GM18499 (cell line): ENCODE results near the gene C19orf18.
"Not testable (repeated sequence)": the region's sequence is repeated elsewhere in the genome, so short reads cannot be mapped to it uniquely, and the experiment has no call there.

Experiments
- ATAC-seq: cut with Tn5 transposase; IDR thresholded peaks from one replicate; pipeline ENCODE4 v1.9.1; 2021; ENCODE audit warnings: moderate number of reproducible peaks; ENCODE audit not compliant: insufficient read depth, unreplicated experiment

The C19orf18 gene

DNA sequence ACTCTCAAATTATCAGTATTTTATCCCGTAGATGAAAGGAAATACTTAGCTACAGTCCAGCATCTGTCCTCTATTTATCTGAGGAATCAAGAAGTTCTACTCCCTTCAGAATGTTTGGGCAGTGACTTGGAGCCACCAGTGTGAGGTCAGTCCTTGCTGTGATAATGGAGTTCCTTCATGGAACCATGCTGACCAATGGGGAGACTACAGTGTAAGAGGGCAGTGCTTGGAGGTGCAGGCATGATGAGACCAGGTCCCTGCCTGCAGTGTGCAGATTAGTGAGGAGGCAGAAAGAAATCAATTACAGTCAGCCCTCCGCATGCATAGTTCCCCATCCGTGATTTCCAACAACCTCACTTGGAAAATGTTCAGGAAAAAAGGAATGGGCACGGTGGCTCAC lies at the start of gene C19orf18:
C19orf18 (minus strand) TSS at position 101 of the 400 bp plus-strand sequence. CDS start 102 bp downstream, outside the sequence.
- ATAC-seq = no peak

DNA sequence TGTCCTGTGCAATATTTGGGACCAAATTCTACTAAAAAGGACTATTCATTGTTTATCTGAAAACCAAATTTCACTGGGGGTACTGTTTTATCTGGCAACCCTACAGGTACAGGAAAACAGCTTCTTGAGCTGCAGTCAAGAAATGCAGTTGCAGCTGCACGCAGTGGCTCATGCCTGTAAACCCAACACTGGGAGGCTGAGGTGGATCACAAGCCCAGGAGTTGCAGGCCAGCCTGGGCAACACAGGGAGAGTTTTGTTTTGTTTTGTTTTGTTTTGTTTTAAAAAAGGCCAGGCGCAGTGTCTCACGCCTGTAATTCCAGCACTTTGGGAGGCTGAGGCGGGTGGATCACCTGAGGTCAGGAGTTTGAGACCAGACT lies 47.9 kb upstream of the C19orf18 start:
- no peak for ATAC-seq

DNA sequence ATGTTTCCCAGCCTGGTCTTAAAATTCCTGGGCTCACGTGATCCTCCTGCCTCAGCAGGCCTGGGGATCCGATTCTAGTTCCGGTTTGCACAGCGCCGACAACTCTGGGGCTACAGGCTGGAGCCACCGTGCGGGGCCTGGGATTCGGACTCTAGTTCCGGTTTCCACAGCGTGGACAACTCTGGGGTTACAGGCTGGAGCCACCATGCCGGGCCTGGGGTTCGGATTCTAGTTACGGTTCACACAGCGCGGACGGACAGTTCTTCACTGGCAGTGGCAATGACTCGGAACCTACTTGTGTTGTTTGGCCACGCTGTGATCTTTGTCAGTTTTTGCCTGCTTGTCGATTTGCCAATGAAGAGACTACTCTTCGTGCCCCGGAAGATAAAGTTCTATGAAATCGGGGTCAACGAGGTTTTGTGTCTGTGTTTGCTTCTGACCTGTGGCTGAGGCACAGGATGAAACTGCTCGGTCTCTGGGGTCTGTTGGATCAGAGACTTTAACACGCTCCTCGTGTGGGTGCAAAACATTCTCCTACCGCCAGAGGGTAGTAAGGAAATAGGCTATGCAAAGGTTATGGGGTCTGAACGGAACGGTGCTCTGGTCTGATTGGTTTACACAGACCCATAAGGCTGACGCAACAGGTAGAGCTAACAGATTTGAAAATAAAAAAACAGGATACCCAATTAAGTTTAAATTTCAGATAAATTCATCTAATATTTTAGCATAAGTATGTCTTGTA lies 47.4 kb upstream of the C19orf18 start:
- no peak for ATAC-seq

DNA sequence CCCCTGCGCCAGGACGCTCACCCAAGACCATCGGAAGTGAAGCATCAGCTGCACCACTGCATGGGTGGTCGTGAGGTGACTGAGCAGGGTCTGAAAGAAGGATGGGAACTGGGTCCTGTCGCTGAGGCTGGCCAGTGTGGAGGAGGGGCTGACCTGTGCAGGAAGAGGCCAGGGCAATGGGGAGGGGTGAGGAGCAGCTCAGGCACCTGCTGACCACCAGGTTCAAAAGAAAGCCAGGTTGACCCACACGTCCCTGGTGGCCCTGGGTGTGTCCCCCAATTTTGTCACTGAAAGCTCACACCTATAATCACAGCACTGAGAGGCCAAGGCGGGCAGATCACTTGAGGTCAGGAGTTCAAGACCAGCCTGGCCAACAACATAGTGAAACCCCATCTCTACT lies 45.8 kb upstream of the C19orf18 start:
- ATAC-seq = no peak

DNA sequence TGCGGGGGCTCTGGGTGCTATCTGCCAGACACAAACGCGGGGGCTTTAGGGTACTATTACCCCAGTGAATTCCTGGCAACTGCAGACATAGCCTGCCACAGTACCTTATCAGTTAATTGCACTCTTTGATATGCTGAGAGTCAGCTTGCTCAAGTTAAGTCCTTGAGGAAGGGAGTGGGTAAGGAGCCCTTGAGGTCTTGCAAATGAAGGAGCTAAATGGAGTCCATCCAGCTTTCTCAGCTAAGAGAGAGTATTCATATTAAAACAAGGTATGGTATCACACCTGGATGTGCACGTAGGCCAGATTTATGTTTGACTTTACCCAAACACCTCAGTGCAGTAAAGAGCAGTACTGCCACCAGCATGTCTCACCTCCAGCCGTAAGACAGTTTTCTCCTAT lies 39.8 kb upstream of the C19orf18 start:
- no peak for ATAC-seq

DNA sequence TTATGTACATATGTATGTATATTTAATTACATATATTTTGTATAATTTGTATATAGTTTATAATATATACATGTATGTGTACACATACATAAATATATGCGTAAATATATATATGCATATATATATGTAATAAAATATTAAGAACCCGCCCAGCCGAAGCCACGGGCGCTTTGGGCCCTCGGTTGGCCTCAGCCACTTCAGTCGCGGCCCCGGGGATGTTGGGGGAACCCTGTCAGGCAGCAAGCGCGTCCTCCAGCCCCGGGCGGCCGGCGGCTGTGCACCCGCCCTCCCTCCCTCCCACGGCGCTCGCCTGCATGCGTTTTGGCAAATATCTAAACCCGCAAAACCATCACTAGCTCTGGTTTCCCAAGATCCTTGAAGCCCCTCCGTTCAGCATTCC lies 36.2 kb upstream of the C19orf18 start:
- ATAC-seq = no peak

DNA sequence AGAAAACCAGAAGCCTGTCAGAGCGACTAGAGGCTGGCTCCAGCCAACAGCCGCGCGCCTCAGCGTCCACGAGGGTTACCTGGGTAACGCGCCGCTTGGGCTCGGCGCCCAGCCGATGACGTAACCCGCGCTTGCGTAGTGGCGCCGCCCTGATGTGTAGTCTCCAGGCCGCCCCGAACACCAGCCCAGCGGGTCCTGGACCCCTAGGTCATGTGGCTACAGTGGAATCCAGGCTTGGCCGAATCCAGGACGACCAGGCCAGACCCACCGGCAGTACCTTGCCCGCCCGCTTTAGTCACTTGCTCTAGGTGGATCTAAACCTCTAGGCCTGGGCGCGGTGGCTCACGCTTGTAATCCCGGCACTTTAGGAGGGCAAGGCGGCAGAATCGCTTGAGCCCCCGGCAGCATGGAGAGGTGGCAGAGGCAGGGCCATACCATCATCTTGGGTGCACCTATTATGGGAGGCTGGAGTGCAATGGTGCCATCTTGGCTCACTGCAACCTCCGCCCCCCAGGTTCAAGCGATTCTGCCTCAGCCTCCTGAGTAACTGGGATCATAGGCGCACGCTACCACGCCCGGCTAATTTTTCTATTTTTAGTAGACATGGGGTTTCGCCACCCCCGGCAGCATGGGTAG lies 35.5 kb upstream of the C19orf18 start:
- ATAC-seq = no peak

DNA sequence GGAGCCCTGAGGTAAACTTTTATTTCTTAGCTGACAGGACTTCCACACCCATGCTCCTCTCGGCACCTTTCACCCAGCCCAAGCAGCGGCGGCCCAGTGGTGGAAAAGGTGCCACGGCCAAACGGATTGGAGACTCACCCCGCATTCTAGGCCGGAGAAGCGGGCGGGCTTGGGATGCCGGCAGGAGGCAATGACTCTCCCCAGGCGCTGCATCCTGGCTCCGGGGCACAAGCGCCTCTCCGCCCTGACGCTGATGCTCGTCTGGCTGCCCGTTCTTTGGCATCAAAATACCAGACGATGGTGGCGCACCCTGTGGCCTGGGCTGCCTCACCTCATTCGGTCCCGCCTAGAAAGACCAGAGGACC lies 34.9 kb upstream of the C19orf18 start:
- no peak for ATAC-seq

DNA sequence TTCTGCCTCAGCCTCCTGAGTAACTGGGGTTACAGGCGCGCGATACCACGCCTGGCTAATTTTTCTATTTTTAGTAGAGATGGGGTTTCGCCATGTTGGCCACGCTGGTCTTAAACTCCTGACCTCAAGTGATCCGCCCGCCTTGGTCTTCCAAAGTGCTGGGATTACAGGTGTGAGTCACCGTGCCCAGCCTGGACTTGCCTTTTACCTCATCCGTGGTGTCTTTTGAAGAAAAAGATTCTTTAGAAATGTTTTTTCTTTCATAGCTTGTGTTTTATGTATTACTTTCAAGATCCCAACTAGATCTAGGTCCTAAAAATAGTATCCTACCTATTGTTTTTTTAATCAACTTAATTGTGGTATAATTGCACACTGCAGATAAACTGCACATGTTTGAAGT lies 34.5 kb upstream of the C19orf18 start:
- not testable (repeated sequence) for ATAC-seq

DNA sequence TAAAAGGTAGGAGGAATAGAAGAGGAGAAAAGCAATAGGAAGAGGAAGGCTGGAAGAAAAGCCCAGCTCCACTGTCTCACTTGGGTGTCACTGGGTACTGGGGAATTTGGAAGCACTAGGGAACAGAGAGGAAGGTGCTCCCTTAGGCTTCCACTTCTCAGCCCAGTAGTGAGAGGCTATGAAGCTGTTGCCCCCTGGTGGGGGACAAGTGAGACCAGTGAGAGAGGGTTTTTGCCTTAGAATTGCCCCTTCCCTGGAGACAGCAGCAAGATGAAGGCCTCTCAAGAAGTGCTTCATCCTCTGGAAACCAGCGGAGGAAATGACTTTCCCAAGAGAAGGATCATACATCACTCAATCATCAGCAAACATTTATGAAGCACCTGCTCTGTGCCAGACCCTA lies 33.0 kb upstream of the C19orf18 start:
- no peak for ATAC-seq

DNA sequence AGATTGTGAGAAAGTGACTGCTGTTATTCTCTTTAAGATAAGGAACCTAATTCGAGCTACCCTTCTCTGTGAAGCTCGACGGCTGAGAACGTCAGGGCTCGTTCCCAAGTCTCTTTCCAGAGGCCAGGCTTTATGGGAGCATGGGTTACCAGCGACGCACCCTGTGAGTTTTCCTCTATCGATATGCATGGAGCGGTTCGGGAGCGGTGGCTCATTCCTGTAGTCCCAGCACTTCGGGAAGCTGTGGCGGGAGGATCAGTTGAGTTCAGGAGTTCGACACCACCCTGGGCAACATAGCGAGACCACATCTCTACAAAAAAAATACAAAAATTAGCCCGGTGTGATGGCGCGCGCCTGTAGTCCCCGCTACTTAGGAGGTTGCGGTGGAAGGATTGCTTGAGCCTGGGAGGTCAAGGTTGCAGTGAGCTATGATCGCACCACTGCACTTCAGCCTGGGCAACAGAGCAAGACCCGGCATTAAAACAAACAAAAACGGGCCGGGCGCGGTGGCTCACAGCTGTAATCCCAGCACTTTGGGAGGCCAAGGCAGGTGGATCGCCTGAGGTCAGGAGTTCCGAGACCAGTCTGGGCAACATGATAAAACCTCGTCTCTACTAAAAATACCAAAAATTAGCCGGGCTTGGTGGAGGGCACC lies 29.0 kb upstream of the C19orf18 start:
- no peak for ATAC-seq

DNA sequence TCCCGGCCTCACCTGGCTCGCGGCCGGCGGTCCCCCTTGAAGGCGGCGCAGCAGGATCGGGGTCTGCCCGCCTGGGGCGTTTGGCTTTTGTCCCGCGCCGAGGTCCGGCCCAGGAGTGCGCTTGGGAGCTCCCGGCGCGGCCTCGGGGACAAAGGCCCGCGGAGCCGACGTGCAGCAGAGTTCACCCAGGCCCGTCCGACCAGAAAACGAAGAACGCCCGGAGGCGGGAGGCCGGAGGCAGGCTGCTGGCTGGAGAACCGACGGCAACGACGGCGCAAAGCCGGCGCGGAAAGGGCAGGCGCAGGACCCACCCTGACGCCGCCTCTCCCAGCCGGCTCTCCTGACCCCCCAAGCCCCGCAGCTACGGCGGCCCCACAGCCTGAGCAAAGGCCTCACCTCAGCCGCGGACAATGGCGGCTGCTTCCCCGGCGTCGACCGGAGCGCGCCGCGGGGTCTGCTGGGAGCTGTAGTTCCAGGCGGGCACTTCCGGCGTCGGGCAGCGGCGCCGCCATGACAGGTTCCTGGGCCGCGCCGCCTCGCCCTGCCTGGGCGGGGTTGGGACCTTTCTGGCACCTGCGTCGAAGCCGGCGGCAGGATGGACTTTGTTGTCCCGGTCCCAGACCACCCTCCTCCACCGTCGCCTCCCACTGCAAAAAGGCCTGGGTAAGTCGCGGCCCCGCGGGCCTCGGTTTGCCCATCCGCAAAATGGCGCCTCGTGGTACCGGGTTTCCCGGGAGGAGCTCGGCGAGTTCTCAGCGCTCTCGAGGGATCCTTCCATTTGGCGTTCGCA lies 28.2 kb upstream of the C19orf18 start, which contains the start of gene ZNF606:
ZNF606 (minus strand) TSS at position 437 of the 790 bp plus-strand sequence. CDS start 1,501 bp downstream, outside the sequence.
- peak; percentile 76 for ATAC-seq

DNA sequence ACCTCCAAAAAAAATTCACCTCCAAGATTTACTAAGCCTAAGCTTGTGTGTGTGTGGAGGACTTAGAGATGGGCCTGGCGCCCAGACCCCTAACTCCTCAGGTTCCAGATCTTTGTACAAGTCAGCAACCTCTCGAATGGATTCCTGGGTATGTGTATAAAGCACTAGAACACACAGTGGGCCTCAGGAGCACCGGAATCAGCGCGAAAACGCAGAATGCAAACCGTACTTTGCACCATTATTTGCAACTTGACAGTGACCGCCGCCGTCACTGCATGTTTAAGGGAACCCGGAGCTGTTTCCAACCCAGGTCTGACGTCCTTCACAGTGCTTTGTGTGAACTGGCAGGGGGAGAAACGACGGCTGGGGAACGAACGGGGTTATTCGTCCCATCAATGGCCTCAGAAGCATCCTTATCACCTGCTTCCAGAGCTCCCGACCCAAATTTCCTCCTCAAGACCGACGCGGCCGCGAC lies 27.6 kb upstream of the C19orf18 start:
- ATAC-seq = no peak

DNA sequence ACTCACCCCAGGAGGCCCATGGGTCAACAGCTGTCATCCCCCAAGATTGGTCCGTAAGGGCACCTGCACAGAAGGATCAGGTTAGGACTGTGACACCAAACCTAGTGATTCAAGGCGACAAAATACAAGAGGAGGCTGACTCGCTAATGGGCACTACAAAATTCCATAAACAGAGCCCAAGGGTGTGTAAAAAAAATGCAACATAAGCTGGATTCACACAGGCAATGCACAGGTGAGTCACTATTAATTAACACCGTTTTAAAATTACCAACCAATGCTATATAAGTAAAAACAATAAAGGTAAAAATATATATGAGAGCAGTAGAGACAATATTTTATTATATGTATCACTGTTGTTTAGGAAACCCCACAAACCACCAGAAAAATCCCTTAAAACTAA lies 26.3 kb upstream of the C19orf18 start:
- ATAC-seq = no peak

DNA sequence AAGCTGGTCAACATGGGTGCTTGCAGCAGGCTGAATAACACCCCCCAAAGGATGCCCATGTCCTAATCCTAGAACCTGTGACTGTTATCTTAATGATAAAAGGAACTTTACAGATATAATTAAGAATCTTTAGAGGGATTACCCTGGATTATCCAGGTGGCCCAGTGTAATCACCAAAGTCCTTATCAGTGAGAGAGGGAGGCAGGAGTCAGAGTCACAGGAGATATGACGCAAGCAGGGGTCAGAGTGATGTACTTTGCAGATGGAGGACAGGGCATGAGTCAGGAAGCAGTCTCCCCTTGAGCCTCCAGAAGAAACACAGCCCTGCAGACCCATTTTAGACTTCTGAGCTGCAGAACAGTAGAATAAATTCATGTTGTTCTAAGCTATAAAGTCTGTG lies 18.5 kb upstream of the C19orf18 start:
- no peak for ATAC-seq

DNA sequence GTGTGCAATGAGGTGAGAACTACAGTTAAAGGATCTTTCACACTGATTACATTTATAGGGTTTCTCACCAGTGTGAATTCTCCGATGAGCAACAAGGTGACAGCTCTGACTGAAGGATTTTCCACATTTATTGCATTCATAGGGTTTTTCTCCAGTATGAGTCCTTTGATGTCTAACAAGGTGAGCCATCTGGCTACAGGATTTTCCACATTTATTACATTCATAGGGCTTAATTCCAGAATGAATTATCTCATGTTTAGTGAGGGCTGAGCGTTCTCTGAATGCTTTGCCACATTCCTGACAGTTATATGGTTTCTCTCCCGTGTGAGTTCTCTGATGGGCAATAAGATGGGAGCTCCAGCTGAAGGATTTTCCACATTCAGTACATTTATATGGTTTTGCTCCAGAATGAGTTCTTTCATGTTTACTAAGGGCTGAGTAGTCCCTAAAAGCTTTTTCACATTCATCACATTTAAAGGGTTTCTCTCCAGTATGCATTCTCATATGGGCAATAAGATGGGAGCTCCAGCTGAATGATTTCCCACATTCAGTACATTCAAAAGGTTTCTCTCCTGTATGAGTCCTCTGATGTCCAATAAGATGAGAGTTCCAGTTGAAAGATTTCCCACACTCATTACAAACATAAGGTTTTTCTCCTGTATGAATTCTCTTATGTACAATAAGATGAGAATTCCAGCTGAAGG lies 4.4 kb upstream of the C19orf18 start:
- ATAC-seq = no peak

DNA sequence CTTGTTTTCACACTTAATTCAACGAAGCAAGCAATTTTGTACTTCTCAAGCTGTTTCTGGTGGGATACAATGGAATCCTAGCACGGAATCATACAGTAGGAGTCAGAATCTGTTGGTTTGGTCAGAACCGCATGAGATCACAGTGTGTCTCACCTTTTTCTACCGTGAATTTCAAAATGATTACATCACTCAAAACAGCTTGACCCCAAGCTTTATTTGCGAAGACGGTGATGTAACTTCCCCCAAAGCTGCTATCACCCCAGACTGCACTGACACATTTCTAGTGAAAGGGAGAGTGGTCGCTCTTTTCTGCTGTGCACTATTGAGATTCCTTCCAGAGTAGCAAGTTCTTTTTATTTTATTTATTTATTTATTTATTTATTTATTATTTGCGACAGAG lies 9.6 kb downstream of the C19orf18 start:
- ATAC-seq = no peak

DNA sequence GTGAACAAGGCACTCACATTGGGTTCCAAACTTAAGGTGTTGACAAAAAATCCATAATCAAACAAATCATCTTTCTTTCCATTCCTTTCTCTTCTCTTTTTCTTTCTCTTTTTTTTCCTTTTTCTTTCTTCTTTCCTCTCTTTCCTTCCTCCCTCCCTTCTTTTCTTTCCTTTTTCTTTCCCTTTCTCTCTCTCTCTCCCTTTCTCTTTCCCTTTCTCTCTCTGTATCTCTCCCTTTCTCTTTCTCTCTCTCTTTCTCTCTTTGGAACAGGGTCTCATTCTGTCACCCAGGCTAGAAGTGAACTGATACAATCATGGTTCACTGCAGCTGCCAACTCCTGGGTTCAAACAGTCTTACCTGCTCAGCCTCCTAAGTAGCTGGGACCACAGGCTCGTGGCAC lies 12.5 kb downstream of the C19orf18 start:
- ATAC-seq = no peak

DNA sequence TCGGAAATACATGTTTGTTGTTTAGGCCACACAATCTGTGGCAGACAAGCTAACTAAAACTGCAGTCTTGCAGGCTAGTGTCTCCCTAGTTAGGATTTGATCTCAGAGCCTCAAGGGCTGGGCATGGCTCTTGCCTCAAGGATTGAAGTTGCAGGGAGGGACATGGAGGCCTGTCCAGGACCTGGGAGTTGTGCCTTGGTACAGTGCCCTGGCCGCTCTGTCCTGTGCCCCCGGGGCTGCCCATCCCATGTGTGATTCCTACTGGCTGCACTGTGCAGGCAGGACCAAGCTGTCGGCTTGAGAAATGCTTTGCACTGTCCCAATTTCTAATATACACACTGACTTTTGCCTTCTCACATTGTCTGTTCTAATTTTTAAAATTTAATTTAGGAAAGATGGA lies 19.3 kb downstream of the C19orf18 start:
- no peak for ATAC-seq

DNA sequence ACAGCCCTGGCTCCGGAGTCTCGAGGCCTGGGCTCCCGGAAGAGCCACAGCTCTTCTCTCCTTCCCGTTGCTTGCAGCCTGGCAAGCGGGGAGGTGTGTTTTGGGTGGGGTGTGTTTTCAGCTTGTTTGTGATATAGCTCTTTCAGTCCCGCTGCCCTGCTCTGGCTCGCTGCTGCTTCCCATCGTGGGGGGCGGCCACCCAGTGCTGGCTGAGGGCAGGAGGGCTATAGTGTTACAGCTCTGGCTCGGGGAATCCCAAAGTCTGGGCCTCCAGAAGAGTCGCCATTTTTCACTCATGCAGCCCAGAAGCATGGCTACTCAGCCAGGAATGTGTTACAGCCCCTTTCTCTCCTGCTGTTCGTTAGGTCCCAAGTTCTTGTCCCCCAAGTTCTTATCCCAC lies 24.6 kb downstream of the C19orf18 start:
- ATAC-seq = no peak
